ENCODE results near the gene CMTM6.

CMTM6 gene

DNA sequence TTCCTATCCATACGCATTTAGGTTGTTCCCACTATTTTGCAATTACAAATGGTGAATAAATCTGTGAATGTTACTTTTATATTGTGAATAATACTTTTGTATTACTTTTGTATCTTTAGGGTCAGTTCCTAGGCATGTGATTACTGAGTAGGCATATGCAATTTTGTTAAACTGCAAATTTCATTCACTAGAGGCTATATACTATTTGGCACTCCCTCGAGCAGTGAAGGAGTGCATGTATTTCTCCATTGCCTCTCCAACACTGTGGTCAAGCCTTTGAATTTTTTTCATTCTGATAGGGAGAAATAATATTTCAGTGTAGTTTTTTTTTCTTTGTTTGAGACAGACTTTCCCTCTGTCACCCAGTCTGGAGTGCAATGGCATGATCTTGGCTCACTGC is 8.4 kb upstream of the CMTM6 start:
- no peak overlapping the region for H3K4me3 ChIP-seq (ENCODE audit: control insufficient read depth in 1 of 7, extremely low read depth in 1 of 7, insufficient read depth in 4 of 7, low read depth in 2 of 7, low read length in 6 of 7)
- ChIA-PET POLR2A (no interaction called here), CTCF (interaction anchor here (1.1 to 4.8 kb wide), 7 partner anchors 8 to 160 kb away, joined by 3 to 29 read pairs (median 7); no protein-coding TSS in a partner anchor)
- DNase-seq, result no peak
- peaks cover 0 to under 1% (median under 1%) of the 10 kb centered on the region in 4 experiments for H3K4me1 ChIP-seq (ENCODE audit: control extremely low read depth in 1 of 4, control insufficient read depth in 4 of 4, insufficient read depth in 4 of 4, low read length in 3 of 4)
- H3K27ac ChIP-seq (ENCODE audit: insufficient read depth in 1 of 2, low read depth in 1 of 2, low read length in 2 of 2, poor library complexity in 1 of 2, severe bottlenecking in 2 of 2), result no peak overlapping the region
- H3K36me3 ChIP-seq (ENCODE audit: control insufficient read depth in 4 of 4, insufficient read depth in 4 of 4, low read length in 3 of 4), result no peaks in the 10 kb centered on the region
- no CpG with 5 or more reads among the region's 2 CpGs for WGBS (ENCODE audit: insufficient coverage)
- no peaks in the 10 kb centered on the region for H3K27me3 ChIP-seq (replicated peaks in 2 of 5; ENCODE audit: control insufficient read depth in 4 of 5, insufficient read depth in 5 of 5, low read length in 4 of 5)
- H3K9me3 ChIP-seq (ENCODE audit: control extremely low read depth in 1 of 5, control insufficient read depth in 4 of 5, insufficient read depth in 2 of 5, low read depth in 1 of 5, low read length in 4 of 5), result no peaks in the 10 kb centered on the region

DNA sequence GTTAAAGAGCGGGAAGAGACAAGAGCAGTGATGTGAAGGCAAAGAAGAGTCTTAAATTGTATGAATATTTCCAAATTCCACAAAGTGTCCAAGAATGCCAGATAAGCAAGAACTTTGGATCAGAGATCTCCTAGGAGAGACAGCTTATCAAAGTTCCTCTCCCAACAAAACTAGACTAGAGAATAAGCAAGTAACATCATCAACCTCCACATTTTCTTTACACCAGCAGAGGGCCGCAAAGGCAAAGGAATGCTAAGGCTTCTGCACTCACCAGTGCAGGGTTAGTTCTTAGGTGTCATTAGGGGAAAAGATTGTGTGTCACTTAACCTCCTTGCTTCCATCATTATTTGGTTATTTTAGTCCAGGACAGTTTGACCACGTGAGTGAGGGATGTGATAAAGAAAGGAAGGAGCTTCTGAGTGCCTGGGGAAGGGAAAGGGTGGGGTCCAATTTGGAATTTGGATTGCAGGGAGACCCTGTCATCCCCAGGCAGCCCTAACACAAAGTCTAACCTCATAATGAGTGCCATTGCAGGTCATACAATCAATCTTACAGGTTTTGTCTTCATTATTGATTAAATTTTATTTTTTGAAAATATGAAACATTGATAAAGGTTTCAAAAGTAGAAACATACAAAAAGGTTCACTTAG is 7.5 kb upstream of the CMTM6 start:
- H3K36me3 ChIP-seq (ENCODE audit: control insufficient read depth in 4 of 4, insufficient read depth in 4 of 4, low read length in 3 of 4), result no peaks in the 10 kb centered on the region

DNA sequence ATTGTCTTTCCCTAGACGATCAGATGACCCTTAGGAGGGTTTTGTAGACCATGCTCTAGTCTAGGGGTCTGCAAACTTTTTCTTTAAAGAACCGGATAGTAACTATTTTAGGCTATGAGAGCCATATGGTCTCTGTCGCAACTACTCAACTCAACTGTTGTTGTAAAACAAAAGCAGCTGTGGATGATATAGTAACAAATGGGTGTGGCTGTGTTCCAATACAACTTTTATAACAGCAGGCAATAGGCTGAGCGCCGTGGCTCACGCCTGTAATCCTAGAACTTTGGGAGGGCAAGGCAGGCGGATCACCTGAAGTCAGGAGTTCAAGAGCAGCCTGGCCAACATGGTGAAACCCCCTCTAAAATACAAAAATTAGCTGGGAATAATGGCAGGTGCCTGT is 6.1 kb upstream of the CMTM6 start:
- Histone ChIP-seq H3K27ac (ENCODE audit: insufficient read depth in 1 of 2, low read depth in 1 of 2, low read length in 2 of 2, poor library complexity in 1 of 2, severe bottlenecking in 2 of 2) (no peak overlapping the region), H3K4me1 (ENCODE audit: control extremely low read depth in 1 of 4, control insufficient read depth in 4 of 4, insufficient read depth in 4 of 4, low read length in 3 of 4) (no peaks in the 10 kb centered on the region), H3K4me3 (ENCODE audit: control insufficient read depth in 1 of 7, extremely low read depth in 1 of 7, insufficient read depth in 4 of 7, low read depth in 2 of 7, low read length in 6 of 7) (no peak overlapping the region), H3K36me3 (ENCODE audit: control insufficient read depth in 4 of 4, insufficient read depth in 4 of 4, low read length in 3 of 4) (no peaks in the 10 kb centered on the region), H3K9me3 (ENCODE audit: control extremely low read depth in 1 of 5, control insufficient read depth in 4 of 5, insufficient read depth in 2 of 5, low read depth in 1 of 5, low read length in 4 of 5) (no peaks in the 10 kb centered on the region), H3K27me3 (replicated peaks in 2 of 5; ENCODE audit: control insufficient read depth in 4 of 5, insufficient read depth in 5 of 5, low read length in 4 of 5) (no peaks in the 10 kb centered on the region)
- ChIA-PET POLR2A (no interaction called here), CTCF (interaction anchor here (1.2 to 4.8 kb wide), 4 partner anchors 144 to 228 kb away, joined by 4 to 29 read pairs (median 6); no protein-coding TSS in a partner anchor)
- DNase-seq, result no peak
- WGBS (ENCODE audit: insufficient coverage), result 97% methylated on average over 3 of the region's 7 CpGs

More for the DNA sequence above, 7.5 kb upstream of the CMTM6 start:
- peak; percentile 69 to 87 (median 81) for DNase-seq
- Histone ChIP-seq H3K27me3 (replicated peaks in 2 of 5; ENCODE audit: control insufficient read depth in 4 of 5, insufficient read depth in 5 of 5, low read length in 4 of 5) (no peaks in the 10 kb centered on the region), H3K27ac (ENCODE audit: insufficient read depth in 1 of 2, low read depth in 1 of 2, low read length in 2 of 2, poor library complexity in 1 of 2, severe bottlenecking in 2 of 2) (no peak overlapping the region), H3K4me3 (ENCODE audit: control insufficient read depth in 1 of 7, extremely low read depth in 1 of 7, insufficient read depth in 4 of 7, low read depth in 2 of 7, low read length in 6 of 7) (no peak overlapping the region), H3K4me1 (ENCODE audit: control extremely low read depth in 1 of 4, control insufficient read depth in 4 of 4, insufficient read depth in 4 of 4, low read length in 3 of 4) (no peaks in the 10 kb centered on the region), H3K9me3 (ENCODE audit: control extremely low read depth in 1 of 5, control insufficient read depth in 4 of 5, insufficient read depth in 2 of 5, low read depth in 1 of 5, low read length in 4 of 5) (no peaks in the 10 kb centered on the region)
- ChIA-PET POLR2A (no interaction called here), CTCF (interaction anchor here (0.7 to 4.8 kb wide), 17 partner anchors 8 to 423 kb away, joined by 3 to 29 read pairs (median 4); no protein-coding TSS in a partner anchor)
- 0% methylated on average over 1 of the region's 3 CpGs for WGBS (ENCODE audit: insufficient coverage)

- Histone ChIP-seq H3K4me1 (ENCODE audit: control extremely low read depth in 1 of 4, control insufficient read depth in 4 of 4, insufficient read depth in 4 of 4, low read length in 3 of 4) (peaks cover 4 to 15% (median 8%) of the 10 kb centered on the region in 4 experiments), H3K27me3 (replicated peaks in 2 of 5; ENCODE audit: control insufficient read depth in 4 of 5, insufficient read depth in 5 of 5, low read length in 4 of 5) (no peaks in the 10 kb centered on the region), H3K4me3 (ENCODE audit: control insufficient read depth in 1 of 7, extremely low read depth in 1 of 7, insufficient read depth in 4 of 7, low read depth in 2 of 7, low read length in 6 of 7) (no peak overlapping the region), H3K9me3 (ENCODE audit: control extremely low read depth in 1 of 5, control insufficient read depth in 4 of 5, insufficient read depth in 2 of 5, low read depth in 1 of 5, low read length in 4 of 5) (no peaks in the 10 kb centered on the region), H3K36me3 (ENCODE audit: control insufficient read depth in 4 of 4, insufficient read depth in 4 of 4, low read length in 3 of 4) (no peaks in the 10 kb centered on the region), H3K27ac (ENCODE audit: insufficient read depth in 1 of 2, low read depth in 1 of 2, low read length in 2 of 2, poor library complexity in 1 of 2, severe bottlenecking in 2 of 2) (no peak overlapping the region)
- no peak for DNase-seq
- POLR2A ChIA-PET, result no interaction called here
- WGBS (ENCODE audit: insufficient coverage), result 92% methylated on average over 2 of the region's 4 CpGs
- CTCF ChIA-PET, result interaction anchor here (1.3 to 1.8 kb wide), 2 partner anchors 63 to 156 kb away, joined by 4 to 11 read pairs; no protein-coding TSS in a partner anchor
These were observed 3.8 kb upstream of the CMTM6 start for GRCh38 chr3:32506466-32506865.

- no peaks in the 10 kb centered on the region for H3K27me3 ChIP-seq (replicated peaks in 2 of 5; ENCODE audit: control insufficient read depth in 4 of 5, insufficient read depth in 5 of 5, low read length in 4 of 5)
- H3K4me3 ChIP-seq (ENCODE audit: control insufficient read depth in 1 of 7, extremely low read depth in 1 of 7, insufficient read depth in 4 of 7, low read depth in 2 of 7, low read length in 6 of 7), result peak overlapping the region in 6 of 7 experiments; percentile 84 to 98 (median 89)
- no peaks in the 10 kb centered on the region for H3K9me3 ChIP-seq (ENCODE audit: control extremely low read depth in 1 of 5, control insufficient read depth in 4 of 5, insufficient read depth in 2 of 5, low read depth in 1 of 5, low read length in 4 of 5)
- peaks cover 0 to 4% (median 0%) of the 10 kb centered on the region in 4 experiments for H3K36me3 ChIP-seq (ENCODE audit: control insufficient read depth in 4 of 4, insufficient read depth in 4 of 4, low read length in 3 of 4)
- H3K4me1 ChIP-seq (ENCODE audit: control extremely low read depth in 1 of 4, control insufficient read depth in 4 of 4, insufficient read depth in 4 of 4, low read length in 3 of 4), result peaks cover 7 to 29% (median 17%) of the 10 kb centered on the region in 4 experiments
- peak overlapping the region; percentile 90 to 94 for H3K27ac ChIP-seq (ENCODE audit: insufficient read depth in 1 of 2, low read depth in 1 of 2, low read length in 2 of 2, poor library complexity in 1 of 2, severe bottlenecking in 2 of 2)
- CTCF ChIA-PET, result interaction anchor here (1.5 kb wide), 2 partner anchors 10 to 18 kb away, joined by 3 to 4 read pairs; no protein-coding TSS in a partner anchor
- 8% methylated on average over 2 of the region's 6 CpGs for WGBS (ENCODE audit: insufficient coverage)
- POLR2A ChIA-PET, result interaction anchor here (1.3 kb wide), 1 partner anchor 183 kb away, joined by 3 read pairs; no protein-coding TSS in a partner anchor
- DNase-seq, result no peak
These were observed 264 bp upstream of the CMTM6 start for GRCh38 chr3:32502946-32503286.

GRCh38 chr3:32501783-32502117 is 902 bp downstream of the CMTM6 start:
- Histone ChIP-seq H3K9me3 (ENCODE audit: control extremely low read depth in 1 of 5, control insufficient read depth in 4 of 5, insufficient read depth in 2 of 5, low read depth in 1 of 5, low read length in 4 of 5) (no peaks in the 10 kb centered on the region), H3K27ac (ENCODE audit: insufficient read depth in 1 of 2, low read depth in 1 of 2, low read length in 2 of 2, poor library complexity in 1 of 2, severe bottlenecking in 2 of 2) (peak overlapping the region; percentile 90 to 94), H3K4me3 (ENCODE audit: control insufficient read depth in 1 of 7, extremely low read depth in 1 of 7, insufficient read depth in 4 of 7, low read depth in 2 of 7, low read length in 6 of 7) (peak overlapping the region in 6 of 7 experiments; percentile 84 to 98 (median 89)), H3K4me1 (ENCODE audit: control extremely low read depth in 1 of 4, control insufficient read depth in 4 of 4, insufficient read depth in 4 of 4, low read length in 3 of 4) (peaks cover 7 to 29% (median 17%) of the 10 kb centered on the region in 4 experiments), H3K27me3 (replicated peaks in 2 of 5; ENCODE audit: control insufficient read depth in 4 of 5, insufficient read depth in 5 of 5, low read length in 4 of 5) (no peaks in the 10 kb centered on the region), H3K36me3 (ENCODE audit: control insufficient read depth in 4 of 4, insufficient read depth in 4 of 4, low read length in 3 of 4) (peaks cover 0 to 5% (median 0%) of the 10 kb centered on the region in 4 experiments)
- 3% methylated on average over 4 of the region's 4 CpGs for WGBS (ENCODE audit: insufficient coverage)
- ChIA-PET POLR2A (interaction anchor here (1.3 kb wide), 1 partner anchor 184 kb away, joined by 3 read pairs; no protein-coding TSS in a partner anchor), CTCF (interaction anchor here (0.7 to 1.5 kb wide), 4 partner anchors 9 to 17 kb away, joined by 3 to 5 read pairs (median 4); no protein-coding TSS in a partner anchor)
- DNase-seq, result peak in 1 of 3 donors; percentile 8
